SK-N-SH (cell line): ENCODE measurements around the gene KCNB1.

Source experiments
- CTCF ChIP-seq: fragments of 200-600 bp; sonication (generic); IDR thresholded peaks from 2 replicates; pipeline ENCODE4 v1.6.1; 2017; ENCODE audit warnings: antibody characterized with exemption, mild to moderate bottlenecking, moderate library complexity
- EP300 ChIP-seq, 2 experiments: IDR thresholded peaks; 2 replicates each; pipeline versions ENCODE4 v1.4.0 to v1.6.1; 2012; ENCODE audit warnings: borderline replicate concordance in 1 of 2, low read depth in 1 of 2, low read length in 1 of 2
- GABPA ChIP-seq: IDR thresholded peaks from 2 replicates; pipeline ENCODE4 v1.4.0; 2012; ENCODE audit warnings: low read depth, mild to moderate bottlenecking
- NRF1 ChIP-seq: IDR thresholded peaks from 2 replicates; pipeline ENCODE4 v1.6.1; 2012; ENCODE audit warnings: low read depth, mild to moderate bottlenecking, low read length
- PBX3 ChIP-seq: IDR thresholded peaks from 2 replicates; pipeline ENCODE4; 2012
- POLR2AphosphoS5 ChIP-seq: IDR thresholded peaks from 2 replicates; pipeline ENCODE4 v1.6.1; 2012; ENCODE audit warnings: low read depth, low read length
- SIN3A ChIP-seq: IDR thresholded peaks from 2 replicates; pipeline ENCODE4 v1.6.1; 2012; ENCODE audit warnings: low read depth, mild to moderate bottlenecking, low read length, moderate library complexity, borderline replicate concordance
- TEAD4 ChIP-seq: IDR thresholded peaks from 2 replicates; pipeline ENCODE4 v1.4.0; 2012; ENCODE audit warnings: mild to moderate bottlenecking, borderline replicate concordance; ENCODE audit not compliant: insufficient read depth
- USF1 ChIP-seq: IDR thresholded peaks from 2 replicates; pipeline ENCODE4 v1.4.0; 2012; ENCODE audit warnings: low read depth, borderline replicate concordance
- YY1 ChIP-seq: IDR thresholded peaks from 2 replicates; pipeline ENCODE4 v1.4.0; 2012; ENCODE audit warnings: low read depth, mild to moderate bottlenecking
- TF ChIP-seq, protein P1 (sequence below): fragments of 150-350 bp; IDR thresholded peaks from 2 replicates; pipeline ENCODE4 v1.6.1; 2016; ENCODE audit warnings: mild to moderate bottlenecking, low read depth, low read length
- TF ChIP-seq, protein P2 (sequence below): IDR thresholded peaks from 2 replicates; pipeline ENCODE4 v1.4.0; 2012; ENCODE audit warnings: low read depth
- TF ChIP-seq, protein P3 (sequence below): IDR thresholded peaks from 2 replicates; pipeline ENCODE4 v1.6.1; 2012; ENCODE audit warnings: mild to moderate bottlenecking, low read depth, low read length, moderate library complexity

GRCh38 chr20:49395659-49396058 is 86.8 kb downstream of the KCNB1 start:
- no peak for TF ChIP-seq CTCF
- TF ChIP-seq PBX3: no peak
- TF ChIP-seq USF1: no peak
- TF ChIP-seq EP300 (IDR thresholded peaks at IDR 0.05; ENCODE audit: borderline replicate concordance in 1 of 2, low read depth in 1 of 2, low read length in 1 of 2): no peak
- TF ChIP-seq NRF1: no peak
- TF ChIP-seq, protein P1, sequence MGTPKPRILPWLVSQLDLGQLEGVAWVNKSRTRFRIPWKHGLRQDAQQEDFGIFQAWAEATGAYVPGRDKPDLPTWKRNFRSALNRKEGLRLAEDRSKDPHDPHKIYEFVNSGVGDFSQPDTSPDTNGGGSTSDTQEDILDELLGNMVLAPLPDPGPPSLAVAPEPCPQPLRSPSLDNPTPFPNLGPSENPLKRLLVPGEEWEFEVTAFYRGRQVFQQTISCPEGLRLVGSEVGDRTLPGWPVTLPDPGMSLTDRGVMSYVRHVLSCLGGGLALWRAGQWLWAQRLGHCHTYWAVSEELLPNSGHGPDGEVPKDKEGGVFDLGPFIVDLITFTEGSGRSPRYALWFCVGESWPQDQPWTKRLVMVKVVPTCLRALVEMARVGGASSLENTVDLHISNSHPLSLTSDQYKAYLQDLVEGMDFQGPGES: no peak
- TF ChIP-seq POLR2AphosphoS5: no peak
- TF ChIP-seq, protein P2, sequence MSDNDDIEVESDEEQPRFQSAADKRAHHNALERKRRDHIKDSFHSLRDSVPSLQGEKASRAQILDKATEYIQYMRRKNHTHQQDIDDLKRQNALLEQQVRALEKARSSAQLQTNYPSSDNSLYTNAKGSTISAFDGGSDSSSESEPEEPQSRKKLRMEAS: no peak
- TF ChIP-seq, protein P3, sequence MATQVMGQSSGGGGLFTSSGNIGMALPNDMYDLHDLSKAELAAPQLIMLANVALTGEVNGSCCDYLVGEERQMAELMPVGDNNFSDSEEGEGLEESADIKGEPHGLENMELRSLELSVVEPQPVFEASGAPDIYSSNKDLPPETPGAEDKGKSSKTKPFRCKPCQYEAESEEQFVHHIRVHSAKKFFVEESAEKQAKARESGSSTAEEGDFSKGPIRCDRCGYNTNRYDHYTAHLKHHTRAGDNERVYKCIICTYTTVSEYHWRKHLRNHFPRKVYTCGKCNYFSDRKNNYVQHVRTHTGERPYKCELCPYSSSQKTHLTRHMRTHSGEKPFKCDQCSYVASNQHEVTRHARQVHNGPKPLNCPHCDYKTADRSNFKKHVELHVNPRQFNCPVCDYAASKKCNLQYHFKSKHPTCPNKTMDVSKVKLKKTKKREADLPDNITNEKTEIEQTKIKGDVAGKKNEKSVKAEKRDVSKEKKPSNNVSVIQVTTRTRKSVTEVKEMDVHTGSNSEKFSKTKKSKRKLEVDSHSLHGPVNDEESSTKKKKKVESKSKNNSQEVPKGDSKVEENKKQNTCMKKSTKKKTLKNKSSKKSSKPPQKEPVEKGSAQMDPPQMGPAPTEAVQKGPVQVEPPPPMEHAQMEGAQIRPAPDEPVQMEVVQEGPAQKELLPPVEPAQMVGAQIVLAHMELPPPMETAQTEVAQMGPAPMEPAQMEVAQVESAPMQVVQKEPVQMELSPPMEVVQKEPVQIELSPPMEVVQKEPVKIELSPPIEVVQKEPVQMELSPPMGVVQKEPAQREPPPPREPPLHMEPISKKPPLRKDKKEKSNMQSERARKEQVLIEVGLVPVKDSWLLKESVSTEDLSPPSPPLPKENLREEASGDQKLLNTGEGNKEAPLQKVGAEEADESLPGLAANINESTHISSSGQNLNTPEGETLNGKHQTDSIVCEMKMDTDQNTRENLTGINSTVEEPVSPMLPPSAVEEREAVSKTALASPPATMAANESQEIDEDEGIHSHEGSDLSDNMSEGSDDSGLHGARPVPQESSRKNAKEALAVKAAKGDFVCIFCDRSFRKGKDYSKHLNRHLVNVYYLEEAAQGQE: no peak
- TF ChIP-seq TEAD4: no peak
- TF ChIP-seq YY1: no peak
- no peak for TF ChIP-seq GABPA
- no peak for TF ChIP-seq SIN3A
